HG03196 (cell line): ENCODE data around the gene TBL3.

Source experiments
- ATAC-seq: cut with Tn5 transposase; IDR thresholded peaks from one replicate; pipeline ENCODE4 v1.9.1; 2021; ENCODE audit not compliant: unreplicated experiment

The TBL3 gene

DNA sequence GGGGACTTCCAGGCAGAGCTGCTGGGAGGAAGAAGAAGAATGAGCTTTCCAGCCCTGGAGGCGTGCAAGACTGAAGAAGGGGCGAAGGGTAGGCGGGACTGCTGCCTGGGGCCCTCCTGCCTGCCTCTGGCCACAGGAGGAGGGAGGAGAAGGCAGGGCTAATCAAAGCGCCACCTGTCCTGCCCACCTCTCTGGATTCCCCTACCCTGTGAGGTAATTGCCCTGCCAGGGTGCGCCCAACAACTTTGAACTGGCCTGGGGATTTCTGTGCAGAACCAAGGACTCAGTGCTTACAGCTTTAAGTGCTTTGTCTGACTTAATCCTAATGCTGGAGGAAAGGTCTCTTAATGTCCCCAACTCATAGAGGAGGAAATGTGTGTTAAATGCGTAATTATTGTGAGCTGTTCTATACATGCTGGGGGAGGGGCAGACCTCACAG lies 9.6 kb downstream of the TBL3 start, which contains the start of gene NOXO1:
Gene NOXO1, minus strand, starts transcription at position 72 of the 439 bp plus-strand sequence. CDS start 290 bp downstream, outside the sequence.
- no peak for ATAC-seq

DNA sequence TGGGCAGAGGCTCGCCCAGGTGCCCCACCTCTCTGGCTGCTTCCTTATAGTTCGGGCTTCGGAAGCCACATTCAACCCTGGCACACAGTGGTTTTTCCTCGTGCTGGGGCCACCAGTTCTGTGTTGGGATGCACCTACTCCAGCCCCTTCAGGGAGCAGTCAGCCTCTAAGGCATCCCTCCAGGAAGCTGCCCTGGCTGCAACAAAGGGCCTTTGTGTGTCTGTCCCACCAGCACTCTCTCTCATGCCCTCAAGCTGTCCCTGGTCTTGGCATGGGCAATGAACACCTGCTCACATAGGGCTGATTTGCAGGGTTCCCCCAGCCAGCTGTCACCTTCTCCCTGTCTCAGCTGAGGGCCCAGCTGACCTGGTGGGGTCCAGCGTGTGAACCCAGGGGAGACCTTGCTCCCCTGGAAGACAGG lies 10.2 kb downstream of the TBL3 start:
- no peak for ATAC-seq

GRCh38 chr16:1982991-1983543 lies 11.2 kb downstream of the TBL3 start:
- ATAC-seq = no peak

DNA sequence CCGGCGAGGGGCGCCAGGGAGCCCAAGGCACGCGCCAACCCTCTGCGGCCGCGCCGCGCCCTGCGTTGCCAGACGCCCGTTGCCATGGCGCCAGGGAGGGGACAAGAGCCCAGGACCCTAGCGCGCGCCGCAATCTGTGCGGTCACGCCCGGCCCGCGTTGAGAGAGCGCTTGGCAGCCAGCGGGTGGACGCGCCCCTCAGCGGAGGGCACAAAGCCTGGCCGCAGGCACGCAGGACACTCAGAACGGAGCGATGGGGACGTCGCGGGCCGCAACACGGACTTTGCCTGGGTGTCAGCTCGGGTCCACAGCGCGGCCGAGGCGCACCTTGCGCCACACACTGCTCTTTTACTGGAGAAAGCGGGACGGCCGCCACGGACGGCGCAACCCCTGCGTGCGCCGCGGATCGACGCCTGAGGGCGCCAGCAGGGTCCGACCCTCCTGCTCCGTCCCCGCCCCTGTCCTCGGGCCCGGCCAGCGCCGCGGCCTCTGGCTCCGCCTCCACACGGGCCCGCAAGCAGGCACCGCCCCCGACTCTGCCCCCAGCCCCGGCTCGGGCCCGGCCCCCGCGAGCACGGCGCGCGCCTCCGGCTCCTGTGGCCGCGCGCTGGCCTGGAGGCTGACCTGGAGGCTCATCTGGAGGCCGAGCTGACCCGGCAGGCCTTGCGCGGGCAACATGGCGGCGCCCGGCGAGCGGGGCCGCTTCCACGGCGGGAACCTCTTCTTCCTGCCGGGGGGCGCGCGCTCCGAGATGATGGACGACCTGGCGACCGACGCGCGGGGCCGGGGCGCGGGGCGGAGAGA lies 11.9 kb downstream of the TBL3 start, which contains the start of gene GFER:
Gene GFER, plus strand, starts transcription at position 650 of the 803 bp plus-strand sequence. Its CDS starts 26 bp downstream, at position 676.
- peak; percentile 68 for ATAC-seq

DNA sequence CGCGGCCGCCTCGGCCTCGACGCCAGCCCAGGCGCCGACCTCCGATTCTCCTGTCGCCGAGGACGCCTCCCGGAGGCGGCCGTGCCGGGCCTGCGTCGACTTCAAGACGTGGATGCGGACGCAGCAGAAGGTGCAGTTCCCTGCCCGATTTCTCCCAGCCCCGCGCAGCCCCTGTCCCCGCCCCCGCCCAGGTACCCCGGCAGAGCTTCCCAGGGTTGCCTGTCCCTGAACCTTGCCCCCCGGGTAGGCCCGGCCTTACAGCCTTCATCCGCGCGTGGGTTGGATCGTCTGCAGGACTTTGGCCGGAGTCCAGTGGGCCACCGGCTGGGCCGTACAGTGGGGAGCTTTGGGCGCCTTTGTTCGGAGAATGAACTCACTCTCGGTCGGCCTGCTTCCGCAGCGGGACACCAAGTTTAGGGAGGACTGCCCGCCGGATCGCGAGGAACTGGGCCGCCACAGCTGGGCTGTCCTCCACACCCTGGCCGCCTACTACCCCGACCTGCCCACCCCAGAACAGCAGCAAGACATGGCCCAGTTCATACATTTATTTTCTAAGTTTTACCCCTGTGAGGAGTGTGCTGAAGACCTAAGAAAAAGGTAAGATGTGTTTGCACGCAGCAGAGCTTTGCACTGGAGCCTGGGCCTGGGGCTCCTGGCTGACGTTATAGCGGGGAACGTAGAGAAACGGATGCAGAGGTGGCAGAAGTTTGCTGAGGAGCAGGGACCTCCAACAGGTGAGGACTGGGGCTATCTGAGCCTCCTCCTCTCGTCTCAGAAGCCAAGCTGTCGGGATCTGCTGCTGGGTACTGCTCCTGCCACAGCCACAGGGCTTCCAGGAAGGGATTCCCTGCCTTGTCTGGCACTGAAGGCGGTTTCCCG lies 12.7 kb downstream of the TBL3 start:
- no peak for ATAC-seq

DNA sequence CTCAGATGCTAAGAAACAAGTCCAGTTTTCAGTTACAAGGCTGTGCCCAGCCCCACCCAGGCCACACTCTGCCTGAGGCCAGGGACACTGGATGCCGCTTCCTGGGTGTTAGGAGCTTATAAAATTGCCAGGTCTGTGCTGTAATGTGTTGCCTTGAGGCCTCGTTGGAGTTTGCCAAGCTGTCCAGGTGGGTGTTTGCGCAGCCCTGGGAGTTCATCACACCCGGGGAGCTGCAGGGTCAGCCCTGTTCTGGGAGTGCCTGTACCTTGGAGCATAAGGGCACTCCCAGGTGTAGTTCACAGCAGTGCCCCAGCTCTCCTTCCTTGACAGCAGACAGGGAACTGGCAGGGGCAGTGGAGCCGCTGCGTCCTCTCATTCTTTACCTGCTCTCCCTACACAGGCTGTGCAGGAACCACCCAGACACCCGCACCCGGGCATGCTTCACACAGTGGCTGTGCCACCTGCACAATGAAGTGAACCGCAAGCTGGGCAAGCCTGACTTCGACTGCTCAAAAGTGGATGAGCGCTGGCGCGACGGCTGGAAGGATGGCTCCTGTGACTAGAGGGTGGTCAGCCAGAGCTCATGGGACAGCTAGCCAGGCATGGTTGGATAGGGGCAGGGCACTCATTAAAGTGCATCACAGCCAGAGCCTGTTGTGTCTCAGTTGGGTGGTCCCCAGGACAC lies 13.8 kb downstream of the TBL3 start:
- no peak for ATAC-seq

DNA sequence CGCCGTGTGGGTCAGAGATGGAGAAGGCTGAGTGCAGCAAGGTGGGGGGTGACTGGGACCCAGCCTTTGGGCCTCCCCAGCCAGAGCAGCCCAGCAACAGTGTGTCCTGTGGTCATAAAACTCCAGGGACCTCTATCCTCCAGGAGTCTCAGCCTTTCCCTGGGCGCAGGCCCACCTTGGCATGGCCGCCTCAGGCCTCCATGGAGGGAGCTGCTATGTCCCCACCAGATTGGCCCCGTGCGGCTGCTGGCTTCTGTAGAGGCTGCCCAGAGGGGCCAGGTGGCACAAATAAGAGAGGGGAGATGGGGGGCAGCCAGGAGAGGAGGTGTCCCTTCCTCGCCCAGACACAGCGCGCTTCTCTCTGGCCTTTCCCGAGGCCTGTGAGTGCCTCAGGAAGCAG lies 15.3 kb downstream of the TBL3 start:
- no peak for ATAC-seq

DNA sequence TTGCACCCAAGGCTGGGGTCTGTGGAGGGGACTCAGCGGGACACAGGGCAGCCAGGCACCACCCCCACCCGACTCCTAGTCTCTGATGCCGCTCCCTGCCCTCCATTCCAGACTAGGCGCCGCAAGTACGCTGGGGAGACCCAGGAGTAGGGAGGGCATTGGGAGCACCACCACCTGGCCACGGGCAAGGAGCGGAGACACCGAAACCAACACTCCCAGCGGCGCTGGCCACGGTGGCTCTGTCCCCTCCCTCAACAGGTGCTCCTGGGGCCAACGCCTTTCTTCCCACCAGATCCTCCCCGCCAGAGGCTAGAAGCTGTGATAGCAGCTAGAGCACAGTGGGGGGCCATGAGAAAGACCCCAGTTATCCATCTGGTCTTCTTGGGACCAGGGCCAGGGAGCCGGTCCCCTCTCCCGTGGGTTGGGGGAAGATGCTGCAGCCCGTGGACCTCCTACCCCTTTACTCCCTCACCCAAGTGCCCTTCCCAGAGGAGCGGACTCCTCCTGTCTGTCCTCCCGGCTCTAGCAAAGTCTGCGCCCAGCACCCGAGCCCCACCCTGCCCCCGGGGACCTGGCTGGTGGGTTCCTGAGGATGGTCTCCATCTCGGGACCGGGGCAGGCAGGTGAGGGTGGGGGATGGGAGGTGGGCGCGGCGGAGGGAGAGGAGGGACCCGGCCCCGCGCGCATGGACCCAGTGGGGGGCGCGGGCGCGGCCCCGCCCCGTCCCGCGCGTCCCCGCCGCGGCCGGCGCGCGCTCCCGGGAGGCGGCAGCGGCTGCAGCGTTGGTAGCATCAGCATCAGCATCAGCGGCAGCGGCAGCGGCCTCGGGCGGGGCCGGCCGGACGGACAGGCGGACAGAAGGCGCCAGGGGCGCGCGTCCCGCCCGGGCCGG lies 17.6 kb downstream of the TBL3 start, which contains the start of gene SYNGR3:
Gene SYNGR3, plus strand, starts transcription at position 762 of the 892 bp plus-strand sequence. CDS start 133 bp downstream, outside the sequence.
- ATAC-seq = no peak

- no peak for ATAC-seq
Observed at GRCh38 chr16:1990101-1990350, 18.2 kb downstream of the TBL3 start.

DNA sequence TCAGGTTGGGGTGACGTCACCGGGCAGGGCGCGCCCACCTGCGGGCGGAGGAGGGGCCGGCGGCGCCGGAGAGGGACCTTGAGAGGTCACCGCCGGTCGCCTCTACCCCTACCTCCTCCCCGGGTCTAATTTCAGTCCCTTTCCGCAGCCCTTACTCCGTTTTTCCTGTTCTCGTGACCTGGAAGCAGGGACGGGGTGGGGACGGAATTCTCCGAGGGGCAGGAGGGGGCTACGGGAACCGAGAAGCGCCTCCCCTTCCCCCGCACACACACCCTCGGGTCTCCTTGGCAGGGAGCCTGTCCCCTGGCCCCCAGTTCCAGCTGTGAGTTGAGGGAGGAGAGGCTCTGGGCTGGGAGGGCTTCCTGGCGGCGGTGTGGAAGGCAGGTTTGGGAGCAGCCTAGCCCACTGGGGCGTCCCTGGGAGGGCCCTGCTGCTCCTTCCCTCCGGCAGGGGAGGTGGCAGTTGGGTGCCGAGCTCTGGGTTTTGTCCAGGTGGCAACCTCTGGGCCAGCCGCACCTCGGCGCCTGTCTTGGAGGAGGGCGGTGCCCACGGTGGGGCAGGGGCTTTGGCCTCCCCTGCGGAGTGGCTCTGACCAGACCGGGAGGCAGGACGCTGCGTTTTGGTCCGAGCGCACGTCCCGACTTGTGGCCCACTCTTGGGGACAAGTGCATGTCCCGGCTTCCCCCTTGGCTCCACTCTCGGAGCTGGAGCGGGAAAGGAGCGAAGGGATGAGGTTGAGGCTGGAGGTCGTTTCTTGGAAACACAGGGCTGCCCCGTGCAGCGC lies 18.7 kb downstream of the TBL3 start:
- ATAC-seq = no peak

GRCh38 chr16:1991135-1991551 lies 19.3 kb downstream of the TBL3 start:
- ATAC-seq = peak; percentile 34

DNA sequence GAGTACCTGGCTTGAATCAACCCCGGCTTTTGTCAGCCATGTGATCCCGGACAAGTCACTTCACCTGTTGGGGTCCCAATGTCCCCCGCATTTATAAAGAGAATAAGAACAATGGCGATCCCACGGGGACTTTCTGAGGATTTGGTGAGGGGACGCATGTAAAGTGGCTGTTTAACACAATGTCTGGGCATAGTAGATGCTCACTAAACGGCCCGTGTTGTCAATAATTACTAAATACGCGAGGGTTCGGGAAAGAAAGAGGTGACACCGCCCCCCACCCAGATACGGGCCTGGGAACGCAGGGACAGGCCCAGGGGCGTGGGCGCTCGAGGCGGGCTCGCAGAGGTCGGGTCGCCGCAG lies 19.7 kb downstream of the TBL3 start:
- ATAC-seq = no peak

DNA sequence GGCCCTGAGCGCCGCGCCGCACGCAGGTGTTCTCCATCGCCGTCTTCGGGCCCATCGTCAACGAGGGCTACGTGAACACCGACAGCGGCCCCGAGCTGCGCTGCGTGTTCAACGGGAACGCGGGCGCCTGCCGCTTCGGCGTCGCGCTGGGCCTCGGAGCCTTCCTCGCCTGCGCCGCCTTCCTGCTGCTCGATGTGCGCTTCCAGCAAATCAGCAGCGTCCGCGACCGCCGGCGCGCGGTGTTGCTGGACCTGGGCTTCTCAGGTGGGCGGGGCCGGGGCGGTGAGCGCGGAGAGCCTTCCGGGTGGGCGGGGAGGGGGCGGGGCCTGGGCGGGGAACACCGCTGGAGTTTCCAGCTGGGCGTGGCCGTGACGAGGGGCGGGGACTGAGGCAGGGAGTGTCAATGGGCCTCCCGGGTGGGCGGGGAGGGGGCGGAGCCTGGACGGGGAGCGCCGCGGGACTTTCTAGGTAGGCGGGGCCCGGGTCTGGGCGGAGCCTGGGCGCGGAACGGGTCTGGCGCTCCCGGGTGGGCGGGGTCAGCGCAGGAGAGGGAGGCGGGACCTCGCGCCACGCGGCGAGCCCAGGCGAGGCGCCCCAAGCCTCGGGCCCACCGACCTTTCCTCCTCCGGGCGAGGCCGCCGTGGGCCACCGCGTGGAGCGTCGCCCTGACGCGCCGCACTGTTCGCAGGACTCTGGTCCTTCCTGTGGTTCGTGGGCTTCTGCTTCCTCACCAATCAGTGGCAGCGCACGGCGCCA lies 20.3 kb downstream of the TBL3 start:
- peak; percentile 42 for ATAC-seq

DNA sequence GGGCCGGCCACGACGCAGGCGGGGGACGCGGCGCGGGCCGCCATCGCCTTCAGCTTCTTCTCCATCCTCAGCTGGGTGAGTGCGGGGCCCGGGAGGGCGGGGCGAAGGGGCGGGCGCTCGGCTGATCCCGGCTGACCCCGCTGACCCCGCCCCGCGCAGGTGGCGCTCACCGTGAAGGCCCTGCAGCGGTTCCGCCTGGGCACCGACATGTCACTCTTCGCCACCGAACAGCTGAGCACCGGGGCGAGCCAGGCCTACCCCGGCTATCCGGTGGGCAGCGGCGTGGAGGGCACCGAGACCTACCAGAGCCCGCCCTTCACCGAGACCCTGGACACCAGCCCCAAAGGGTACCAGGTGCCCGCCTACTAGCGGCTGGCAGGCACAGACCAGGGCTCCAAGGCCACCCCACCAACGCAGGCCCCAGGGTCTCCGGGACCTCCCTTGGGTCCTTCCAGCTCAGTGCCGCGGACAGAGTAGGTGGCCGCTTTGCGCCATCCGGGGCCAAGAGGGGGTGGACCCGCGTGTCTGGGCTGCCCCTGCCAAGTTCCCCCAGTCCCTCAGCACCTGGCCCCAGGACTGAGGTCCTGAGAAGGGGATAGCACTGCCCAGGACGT lies 21.0 kb downstream of the TBL3 start:
- ATAC-seq = no peak

- ATAC-seq = no peak
Observed at GRCh38 chr16:1993731-1994131, 21.9 kb downstream of the TBL3 start.

DNA sequence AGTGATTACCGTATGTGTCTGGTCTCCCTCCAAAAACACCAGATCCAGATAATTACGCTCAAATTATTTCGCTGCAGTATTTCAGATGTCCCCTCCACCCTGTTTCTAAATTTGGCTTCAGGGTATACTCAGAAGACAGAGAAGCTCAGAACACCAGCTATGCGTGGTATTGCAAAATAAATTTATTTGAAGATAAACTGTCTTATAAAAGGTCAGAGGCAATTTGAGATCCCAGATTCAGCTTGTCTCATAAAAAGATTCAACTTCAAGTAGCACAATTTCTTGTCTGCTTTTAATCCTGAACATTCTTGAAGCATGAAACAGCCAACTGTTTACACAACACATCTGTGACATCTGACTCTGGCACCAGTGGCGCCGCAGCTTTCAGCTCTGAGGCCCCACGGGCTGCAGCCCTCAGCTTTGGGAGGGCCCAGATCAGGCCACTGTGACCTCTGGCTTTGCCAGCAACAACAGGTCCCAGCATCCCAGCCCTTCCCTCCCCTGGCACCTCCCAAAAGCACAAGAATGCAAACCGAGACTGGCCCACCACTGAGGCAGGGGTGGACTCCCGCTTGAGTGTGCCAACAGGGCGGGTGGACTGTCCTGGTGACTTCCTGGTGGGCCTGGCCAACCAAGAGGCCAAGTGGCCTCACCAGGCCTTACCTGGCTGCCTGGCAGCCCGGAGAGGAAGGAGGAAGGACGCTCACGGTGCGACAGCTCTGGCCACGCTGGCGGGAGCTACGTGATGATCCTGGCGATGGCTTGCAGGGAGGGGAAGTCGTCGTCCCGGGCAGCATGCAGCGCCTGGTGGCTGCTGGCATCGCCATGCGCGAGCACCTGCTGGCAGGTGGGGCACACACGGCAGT lies 25.9 kb downstream of the TBL3 start:
- ATAC-seq = no peak

DNA sequence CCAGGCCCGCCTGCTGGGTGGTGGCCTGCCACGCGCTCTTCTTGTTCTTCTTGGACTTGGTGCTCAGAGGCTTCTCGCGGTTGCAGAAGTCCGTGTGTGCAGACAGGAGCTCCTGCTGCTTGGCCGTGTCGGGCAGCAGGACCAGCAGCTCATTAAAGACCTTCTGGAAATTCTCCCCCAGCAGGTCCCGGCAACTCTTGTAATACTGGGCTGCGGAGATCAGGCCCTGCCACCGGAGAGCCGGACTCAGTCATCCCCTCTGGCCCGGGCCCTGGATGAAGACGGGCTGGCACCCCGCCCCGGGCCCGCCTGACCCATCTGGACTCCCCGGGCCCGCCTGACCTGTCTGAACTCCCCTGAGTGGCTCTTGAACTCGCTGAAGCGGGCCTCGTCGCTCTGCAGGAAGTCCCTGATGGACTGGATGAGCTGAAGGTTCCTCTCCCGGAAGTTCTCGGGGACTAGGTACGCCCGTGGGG lies 26.5 kb downstream of the TBL3 start:
- ATAC-seq = no peak
